ENCODE measurements around the gene LBR.

LBR gene

GRCh38 chr1:225371366-225372010, 56.4 kb downstream of the LBR start:
- no peak for DNase-seq (ENCODE audit: insufficient read length, low spot score)
- FAIRE-seq, result no peak
- TF ChIP-seq POU2F2 (IDR thresholded peaks at IDR 0.05; ENCODE audit: low read depth, low read length), result no peak
- no peak for TF ChIP-seq POLR2A (IDR thresholded peaks at IDR 0.05; ENCODE audit: low read depth, low read length)
- no peak for TF ChIP-seq SPI1 (IDR thresholded peaks at IDR 0.05; ENCODE audit: low read depth, low read length)
- no peak for TF ChIP-seq POLR2AphosphoS5 (IDR thresholded peaks at IDR 0.05; ENCODE audit: low read depth, low read length)
- no peak for TF ChIP-seq TAF1 (IDR thresholded peaks at IDR 0.05; ENCODE audit: low read depth, low read length)
- TF ChIP-seq PAX5 (IDR thresholded peaks at IDR 0.05; ENCODE audit: insufficient read depth, low read length, severe bottlenecking), result no peak

- TF ChIP-seq POU2F2 (IDR thresholded peaks at IDR 0.05; ENCODE audit: low read depth, low read length) (no peak), TAF1 (IDR thresholded peaks at IDR 0.05; ENCODE audit: low read depth, low read length) (no peak), POLR2A (IDR thresholded peaks at IDR 0.05; ENCODE audit: low read depth, low read length) (no peak), POLR2AphosphoS5 (IDR thresholded peaks at IDR 0.05; ENCODE audit: low read depth, low read length) (no peak), SPI1 (IDR thresholded peaks at IDR 0.05; ENCODE audit: low read depth, low read length) (no peak), PAX5 (IDR thresholded peaks at IDR 0.05; ENCODE audit: insufficient read depth, low read length, severe bottlenecking) (no peak)
- no peak for DNase-seq (ENCODE audit: insufficient read length, low spot score)
- no peak for FAIRE-seq
Measured at GRCh38 chr1:225368036-225368552, 59.7 kb downstream of the LBR start.

- TF ChIP-seq POLR2A (IDR thresholded peaks at IDR 0.05; ENCODE audit: low read depth, low read length) (no peak), POU2F2 (IDR thresholded peaks at IDR 0.05; ENCODE audit: low read depth, low read length) (no peak)
- FAIRE-seq (no peak), DNase-seq (ENCODE audit: insufficient read length, low spot score) (no peak)
Measured at GRCh38 chr1:225366552-225366951, 61.3 kb downstream of the LBR start.

- DNase-seq (ENCODE audit: insufficient read length, low spot score), result no peak
- FAIRE-seq, result no peak
- TF ChIP-seq POLR2A (IDR thresholded peaks at IDR 0.05; ENCODE audit: low read depth, low read length) (no peak), PAX5 (IDR thresholded peaks at IDR 0.05; ENCODE audit: insufficient read depth, low read length, severe bottlenecking) (no peak), SPI1 (IDR thresholded peaks at IDR 0.05; ENCODE audit: low read depth, low read length) (no peak), POU2F2 (IDR thresholded peaks at IDR 0.05; ENCODE audit: low read depth, low read length) (no peak), TAF1 (IDR thresholded peaks at IDR 0.05; ENCODE audit: low read depth, low read length) (no peak), POLR2AphosphoS5 (IDR thresholded peaks at IDR 0.05; ENCODE audit: low read depth, low read length) (no peak)
Measured at GRCh38 chr1:225366018-225366417, 61.8 kb downstream of the LBR start.

- no peak for TF ChIP-seq POLR2A (IDR thresholded peaks at IDR 0.05; ENCODE audit: low read depth, low read length)
- TF ChIP-seq SPI1 (IDR thresholded peaks at IDR 0.05; ENCODE audit: low read depth, low read length), result no peak
- TF ChIP-seq POU2F2 (IDR thresholded peaks at IDR 0.05; ENCODE audit: low read depth, low read length), result no peak
- no peak for TF ChIP-seq POLR2AphosphoS5 (IDR thresholded peaks at IDR 0.05; ENCODE audit: low read depth, low read length)
- TF ChIP-seq TAF1 (IDR thresholded peaks at IDR 0.05; ENCODE audit: low read depth, low read length), result no peak
- no peak for TF ChIP-seq PAX5 (IDR thresholded peaks at IDR 0.05; ENCODE audit: insufficient read depth, low read length, severe bottlenecking)
- FAIRE-seq, result no peak
- DNase-seq (ENCODE audit: insufficient read length, low spot score), result no peak
Measured at GRCh38 chr1:225364439-225364838, 63.4 kb downstream of the LBR start.

- TF ChIP-seq POU2F2 (IDR thresholded peaks at IDR 0.05; ENCODE audit: low read depth, low read length) (no peak), SPI1 (IDR thresholded peaks at IDR 0.05; ENCODE audit: low read depth, low read length) (no peak), PAX5 (IDR thresholded peaks at IDR 0.05; ENCODE audit: insufficient read depth, low read length, severe bottlenecking) (no peak), TAF1 (IDR thresholded peaks at IDR 0.05; ENCODE audit: low read depth, low read length) (no peak), POLR2AphosphoS5 (IDR thresholded peaks at IDR 0.05; ENCODE audit: low read depth, low read length) (no peak), POLR2A (IDR thresholded peaks at IDR 0.05; ENCODE audit: low read depth, low read length) (no peak)
- FAIRE-seq (no peak), DNase-seq (ENCODE audit: insufficient read length, low spot score) (no peak)
Measured at GRCh38 chr1:225362805-225363204, 65.0 kb downstream of the LBR start.

- TF ChIP-seq SPI1 (IDR thresholded peaks at IDR 0.05; ENCODE audit: low read depth, low read length) (no peak), POU2F2 (IDR thresholded peaks at IDR 0.05; ENCODE audit: low read depth, low read length) (no peak), POLR2A (IDR thresholded peaks at IDR 0.05; ENCODE audit: low read depth, low read length) (no peak), POLR2AphosphoS5 (IDR thresholded peaks at IDR 0.05; ENCODE audit: low read depth, low read length) (no peak), PAX5 (IDR thresholded peaks at IDR 0.05; ENCODE audit: insufficient read depth, low read length, severe bottlenecking) (no peak), TAF1 (IDR thresholded peaks at IDR 0.05; ENCODE audit: low read depth, low read length) (no peak)
- DNase-seq (ENCODE audit: insufficient read length, low spot score) (no peak), FAIRE-seq (no peak)
Measured at GRCh38 chr1:225361176-225361575, 66.7 kb downstream of the LBR start.

- FAIRE-seq (no peak), DNase-seq (ENCODE audit: insufficient read length, low spot score) (no peak)
- TF ChIP-seq POLR2A (IDR thresholded peaks at IDR 0.05; ENCODE audit: low read depth, low read length), result no peak
- no peak for TF ChIP-seq SPI1 (IDR thresholded peaks at IDR 0.05; ENCODE audit: low read depth, low read length)
Measured at GRCh38 chr1:225360119-225360518, 67.7 kb downstream of the LBR start.

- no peak for FAIRE-seq
- no peak for TF ChIP-seq PAX5 (IDR thresholded peaks at IDR 0.05; ENCODE audit: insufficient read depth, low read length, severe bottlenecking)
- TF ChIP-seq SPI1 (IDR thresholded peaks at IDR 0.05; ENCODE audit: low read depth, low read length), result no peak
- TF ChIP-seq POLR2A (IDR thresholded peaks at IDR 0.05; ENCODE audit: low read depth, low read length), result no peak
- no peak for TF ChIP-seq POLR2AphosphoS5 (IDR thresholded peaks at IDR 0.05; ENCODE audit: low read depth, low read length)
- TF ChIP-seq POU2F2 (IDR thresholded peaks at IDR 0.05; ENCODE audit: low read depth, low read length), result no peak
- TF ChIP-seq TAF1 (IDR thresholded peaks at IDR 0.05; ENCODE audit: low read depth, low read length), result no peak
- DNase-seq (ENCODE audit: insufficient read length, low spot score), result no peak
Measured at GRCh38 chr1:225355863-225356262, 72.0 kb downstream of the LBR start.

GRCh38 chr1:225354906-225355305, 72.9 kb downstream of the LBR start:
- FAIRE-seq (no peak), DNase-seq (ENCODE audit: insufficient read length, low spot score) (no peak)
- no peak for TF ChIP-seq TAF1 (IDR thresholded peaks at IDR 0.05; ENCODE audit: low read depth, low read length)
- no peak for TF ChIP-seq PAX5 (IDR thresholded peaks at IDR 0.05; ENCODE audit: insufficient read depth, low read length, severe bottlenecking)
- no peak for TF ChIP-seq POLR2AphosphoS5 (IDR thresholded peaks at IDR 0.05; ENCODE audit: low read depth, low read length)
- TF ChIP-seq SPI1 (IDR thresholded peaks at IDR 0.05; ENCODE audit: low read depth, low read length), result no peak
- TF ChIP-seq POLR2A (IDR thresholded peaks at IDR 0.05; ENCODE audit: low read depth, low read length), result no peak
- no peak for TF ChIP-seq POU2F2 (IDR thresholded peaks at IDR 0.05; ENCODE audit: low read depth, low read length)

Data from GM12891 (cell line).